Measurements from ENCODE around the gene IL22RA1.

IL22RA1 gene

GRCh38 chr1:24167008-24167407 is 24.1 kb upstream of the IL22RA1 start:
- no peak for DNase-seq (ENCODE audit: low spot score)

- no peak for DNase-seq (ENCODE audit: low spot score)
These were observed 22.6 kb upstream of the IL22RA1 start for GRCh38 chr1:24165500-24165899.

GRCh38 chr1:24164004-24164403 is 21.1 kb upstream of the IL22RA1 start:
- DNase-seq (ENCODE audit: low spot score): no peak

- DNase-seq (ENCODE audit: low spot score): no peak
These were observed 19.3 kb upstream of the IL22RA1 start for GRCh38 chr1:24162201-24162600.

- DNase-seq (ENCODE audit: low spot score): no peak
These were observed 18.3 kb upstream of the IL22RA1 start for GRCh38 chr1:24161270-24161669.

GRCh38 chr1:24159366-24159765 is 16.4 kb upstream of the IL22RA1 start:
- DNase-seq (ENCODE audit: low spot score): no peak

- no peak for DNase-seq (ENCODE audit: low spot score)
These were observed 15.1 kb upstream of the IL22RA1 start for GRCh38 chr1:24157918-24158481.

- DNase-seq (ENCODE audit: low spot score): no peak
These were observed 13.8 kb upstream of the IL22RA1 start for GRCh38 chr1:24156542-24157260.

GRCh38 chr1:24155011-24155782 is 12.3 kb upstream of the IL22RA1 start:
- DNase-seq (ENCODE audit: low spot score): no peak

- no peak for DNase-seq (ENCODE audit: low spot score)
These were observed 11.3 kb upstream of the IL22RA1 start for GRCh38 chr1:24154215-24154614.

- DNase-seq (ENCODE audit: low spot score): no peak
These were observed 9.9 kb upstream of the IL22RA1 start for GRCh38 chr1:24152631-24153494.

GRCh38 chr1:24151175-24151533 is 8.2 kb upstream of the IL22RA1 start:
- DNase-seq (ENCODE audit: low spot score): no peak

- peak; percentile 56 for DNase-seq (ENCODE audit: low spot score)
These were observed 7.6 kb upstream of the IL22RA1 start for GRCh38 chr1:24150234-24151174.

- DNase-seq (ENCODE audit: low spot score): peak; percentile 61
These were observed 6.9 kb upstream of the IL22RA1 start for GRCh38 chr1:24149866-24150233.

GRCh38 chr1:24147816-24148215 is 4.9 kb upstream of the IL22RA1 start:
- DNase-seq (ENCODE audit: low spot score): no peak

GRCh38 chr1:24147194-24147593 is 4.3 kb upstream of the IL22RA1 start:
- DNase-seq (ENCODE audit: low spot score): no peak

GRCh38 chr1:24141311-24141997 is 1.5 kb downstream of the IL22RA1 start:
- no peak for DNase-seq (ENCODE audit: low spot score)

- DNase-seq (ENCODE audit: low spot score): no peak
These were observed 2.2 kb downstream of the IL22RA1 start for GRCh38 chr1:24140741-24141181.

- DNase-seq (ENCODE audit: low spot score): no peak
These were observed 3.0 kb downstream of the IL22RA1 start for GRCh38 chr1:24139841-24140425.

- DNase-seq (ENCODE audit: low spot score): no peak
These were observed 3.8 kb downstream of the IL22RA1 start for GRCh38 chr1:24139222-24139489.

All from COLO829 (cell line).